GM18873 (cell line): ENCODE results near the gene VDAC2.
A peak's percentile ranks its signal among the peaks of the same experiment; 100 is the strongest.
"Not testable (repeated sequence)": the region's sequence is repeated elsewhere in the genome, so short reads cannot be mapped to it uniquely, and the experiment has no call there.

Experiments used
- ATAC-seq: cut with Tn5 transposase; IDR thresholded peaks from one replicate; pipeline ENCODE4 v1.9.1; 2021; ENCODE audit warnings: mild to moderate bottlenecking, moderate library complexity, moderate number of reproducible peaks; ENCODE audit not compliant: unreplicated experiment, low FRiP score

The VDAC2 gene

DNA sequence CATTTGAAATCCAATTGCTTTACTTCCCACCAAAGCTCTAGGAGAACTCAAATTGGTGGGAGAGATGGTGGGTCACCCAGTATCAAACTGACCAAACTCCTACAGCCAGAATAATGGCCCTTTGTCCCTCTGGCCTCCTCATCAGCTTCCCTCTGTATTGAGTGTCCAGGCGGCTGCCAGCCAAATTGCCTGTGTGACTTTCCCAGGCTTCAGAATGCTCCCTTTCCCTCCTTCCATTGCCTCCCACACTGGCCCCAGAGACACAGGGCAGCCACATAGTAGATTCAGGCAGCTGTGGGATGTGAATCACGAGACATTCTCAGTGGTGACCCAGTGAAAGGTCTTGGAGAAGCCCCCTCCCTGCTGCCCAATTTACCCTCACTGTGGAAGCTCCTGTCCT lies 12.7 kb upstream of the VDAC2 start:
- ATAC-seq = no peak

DNA sequence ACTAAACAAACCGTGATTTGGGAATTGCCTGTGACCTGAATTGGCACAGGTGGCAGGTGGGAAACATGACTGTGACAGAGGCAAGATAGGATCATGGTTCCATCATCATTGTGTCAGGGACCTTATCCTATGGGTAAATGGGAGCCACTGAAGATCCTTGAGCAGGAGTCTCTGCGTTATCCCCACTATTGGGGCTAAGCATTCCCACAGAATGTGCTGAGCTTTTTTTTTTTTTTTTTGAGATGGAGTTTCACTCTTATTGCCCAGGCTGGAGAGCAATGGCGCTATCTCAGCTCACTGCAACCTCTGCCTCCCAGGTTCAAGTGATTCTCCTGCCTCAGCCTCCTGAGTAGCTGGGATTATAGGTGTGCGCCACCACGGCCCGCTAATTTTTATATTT lies 10.6 kb upstream of the VDAC2 start:
- ATAC-seq = not testable (repeated sequence)

DNA sequence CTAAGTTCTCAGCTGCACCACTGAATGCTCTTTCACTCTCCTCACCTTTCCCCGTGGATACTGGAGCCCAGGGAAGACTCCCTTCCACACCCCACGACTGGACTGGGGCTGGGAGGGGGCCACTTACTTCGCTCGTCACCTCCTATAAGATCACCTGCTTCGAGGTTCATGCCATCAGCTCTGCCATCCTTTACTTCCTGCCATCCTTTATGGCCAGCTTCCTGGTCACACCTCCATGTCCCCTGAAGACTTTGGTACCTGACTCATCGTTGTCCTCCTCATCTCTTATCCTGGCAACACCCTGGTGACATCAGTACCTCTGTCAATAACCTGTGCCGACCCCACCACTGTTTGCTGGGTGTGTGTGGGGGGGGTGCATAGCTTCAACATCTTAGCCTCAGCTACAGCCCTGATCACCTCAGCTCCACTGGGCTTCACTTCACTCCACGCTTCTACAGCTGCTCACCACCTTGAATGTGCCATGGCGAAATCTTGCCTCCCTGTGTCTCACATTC lies 8.7 kb upstream of the VDAC2 start:
- ATAC-seq = no peak

DNA sequence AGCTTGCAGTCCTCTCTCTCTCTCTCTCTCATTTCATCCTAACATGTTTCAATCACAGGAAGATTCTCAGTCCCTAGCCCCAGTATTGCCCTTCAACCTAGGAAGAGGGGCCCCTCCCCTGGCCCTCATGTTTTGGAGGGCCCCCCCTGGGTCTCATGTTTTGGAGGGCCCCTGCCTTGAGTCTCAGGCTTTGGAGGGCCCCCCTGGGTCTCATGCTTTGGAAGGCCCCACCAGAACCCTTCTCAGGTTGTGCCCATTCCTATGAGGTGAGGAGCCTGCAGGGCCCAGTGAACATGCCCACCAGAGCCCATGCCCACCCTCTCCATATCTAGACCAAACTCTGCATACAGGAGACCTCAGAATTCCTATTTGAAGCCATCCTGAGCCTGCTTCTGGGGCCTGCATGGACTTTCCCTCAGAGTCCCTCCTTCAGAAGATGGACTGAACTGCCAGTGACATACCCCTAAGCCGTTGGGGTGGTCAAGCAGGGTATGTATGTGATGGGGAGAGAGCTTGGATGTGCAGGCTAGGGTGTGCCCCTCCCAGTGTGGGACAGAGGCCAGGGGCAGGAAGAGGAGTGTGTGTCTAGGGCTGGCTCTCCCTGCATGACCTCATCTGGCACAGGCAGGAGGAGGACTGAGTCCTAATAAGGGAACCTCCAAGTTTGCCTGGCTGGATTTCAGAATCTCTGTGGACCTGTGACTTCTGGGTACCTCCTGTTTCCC lies 8.1 kb upstream of the VDAC2 start:
- ATAC-seq = no peak

DNA sequence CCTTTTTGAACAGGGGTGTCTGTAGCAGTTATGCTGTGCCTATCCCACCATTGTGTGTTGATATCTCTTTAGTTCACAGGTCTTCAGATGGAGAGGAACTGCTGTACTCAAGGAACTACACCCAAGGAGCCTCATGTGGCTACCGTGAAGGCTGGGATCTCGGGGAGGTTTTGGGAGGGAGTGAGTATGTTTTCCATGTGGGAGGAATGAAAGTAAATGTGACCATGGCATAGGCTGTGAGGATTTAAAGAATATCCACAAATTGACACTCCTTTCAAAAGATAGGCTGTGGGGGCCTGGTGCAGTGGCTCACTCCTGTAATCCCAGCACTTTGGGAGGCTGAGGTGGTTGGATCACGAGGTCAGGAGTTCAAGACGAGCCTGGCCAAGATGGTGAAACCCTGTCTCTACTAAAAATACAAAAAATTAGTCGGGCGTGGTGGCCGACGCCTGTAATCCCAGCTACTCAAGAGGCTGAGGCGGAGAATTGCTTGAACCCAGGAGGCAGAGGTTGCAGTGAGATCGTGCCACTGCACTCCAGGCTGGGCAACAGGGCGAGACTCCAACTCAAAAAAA lies 7.5 kb upstream of the VDAC2 start:
- not testable (repeated sequence) for ATAC-seq

DNA sequence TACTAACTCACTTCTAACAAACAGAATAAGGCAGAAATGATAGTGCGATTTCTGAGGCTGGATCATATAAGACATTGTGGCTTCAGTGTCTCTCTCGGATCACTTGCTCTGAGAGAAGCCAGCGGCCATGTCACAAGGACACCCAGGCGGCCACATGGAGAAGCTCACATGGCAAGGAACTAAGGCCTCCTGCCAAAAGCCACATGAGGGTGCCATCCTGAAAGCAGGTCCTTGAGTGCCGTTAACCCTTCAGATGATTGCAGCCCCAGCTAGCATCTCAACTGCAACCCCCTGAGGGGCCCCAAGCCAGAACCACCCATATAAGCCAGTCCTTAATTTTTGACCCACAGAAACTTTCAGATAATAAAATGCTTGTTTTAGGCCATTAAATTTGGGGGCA lies 6.9 kb upstream of the VDAC2 start:
- ATAC-seq = no peak

DNA sequence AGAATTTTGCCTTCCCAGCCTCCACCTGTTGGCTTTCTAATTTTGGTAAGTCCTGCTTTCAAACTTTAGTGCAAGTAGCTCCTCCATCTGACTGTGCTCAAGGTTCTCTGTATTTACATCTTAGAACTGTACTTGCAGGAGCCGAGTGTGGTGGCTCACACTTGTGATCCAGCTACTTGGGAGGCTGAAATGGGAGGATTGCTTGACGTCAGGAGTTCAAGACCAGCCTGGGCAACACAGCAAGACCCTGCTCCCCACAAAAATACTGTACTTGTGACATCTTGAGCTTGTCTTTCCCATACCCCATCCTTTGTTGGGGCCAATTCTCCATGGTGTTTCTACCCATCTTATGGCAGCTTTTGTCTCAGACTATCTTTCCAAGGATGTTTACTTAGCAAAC lies 4.7 kb upstream of the VDAC2 start:
- ATAC-seq = no peak

DNA sequence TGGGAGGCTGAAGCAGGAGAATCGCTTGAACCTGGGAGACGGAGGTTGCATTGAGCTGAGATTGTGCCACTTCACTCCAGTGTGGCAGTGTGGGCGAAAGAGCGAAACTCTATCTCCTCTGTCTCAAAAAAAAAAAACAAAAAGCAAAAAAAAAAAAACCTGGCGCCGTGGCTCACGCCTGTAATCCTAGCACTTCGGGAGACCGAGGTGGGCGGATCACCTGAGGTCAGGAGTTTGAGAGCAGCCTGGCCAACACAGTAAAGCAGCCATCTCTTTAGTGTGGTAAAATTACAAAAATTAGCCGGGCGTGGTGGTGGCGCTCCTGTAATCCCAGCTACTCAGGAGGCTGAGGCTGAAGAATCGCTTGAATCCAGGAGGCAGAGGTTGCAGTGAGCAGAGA lies 4.0 kb upstream of the VDAC2 start:
- ATAC-seq = not testable (repeated sequence)

DNA sequence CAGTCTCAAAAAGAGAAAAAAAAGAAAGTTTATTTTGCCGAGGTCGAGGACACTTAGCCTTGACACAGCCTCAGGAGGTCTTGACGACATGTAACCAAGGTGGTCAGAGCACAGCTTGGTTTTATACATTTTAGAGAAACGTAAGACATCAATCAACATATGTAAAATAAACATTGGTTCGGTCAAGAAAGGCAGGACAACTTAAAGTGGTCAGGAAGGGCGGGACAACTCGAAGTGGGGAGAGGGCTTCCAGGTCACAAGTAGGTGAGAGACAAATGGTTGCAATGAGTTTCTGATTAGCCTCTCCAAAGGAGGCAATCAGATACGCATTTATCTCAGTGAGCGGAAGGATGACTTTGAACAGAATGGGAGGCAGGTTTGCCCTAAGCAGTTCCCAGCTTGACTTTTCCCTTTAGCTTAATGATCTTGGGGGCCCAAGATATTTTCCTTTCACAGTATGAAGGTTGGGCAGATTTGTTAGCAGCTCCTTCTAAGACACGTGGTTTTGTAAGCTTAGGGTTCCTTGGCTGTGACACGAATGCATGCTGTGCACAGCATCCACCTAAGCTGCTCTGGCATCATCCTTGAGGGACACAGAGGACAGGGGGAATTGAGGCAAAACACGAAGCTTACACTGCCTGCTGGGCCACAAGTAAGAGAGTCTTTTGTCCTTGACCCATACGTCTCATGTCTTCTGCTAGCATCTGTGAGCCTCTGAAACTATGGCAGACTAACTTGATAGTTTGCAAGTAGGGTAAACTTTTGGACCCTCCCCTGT lies 3.3 kb upstream of the VDAC2 start:
- no peak for ATAC-seq

DNA sequence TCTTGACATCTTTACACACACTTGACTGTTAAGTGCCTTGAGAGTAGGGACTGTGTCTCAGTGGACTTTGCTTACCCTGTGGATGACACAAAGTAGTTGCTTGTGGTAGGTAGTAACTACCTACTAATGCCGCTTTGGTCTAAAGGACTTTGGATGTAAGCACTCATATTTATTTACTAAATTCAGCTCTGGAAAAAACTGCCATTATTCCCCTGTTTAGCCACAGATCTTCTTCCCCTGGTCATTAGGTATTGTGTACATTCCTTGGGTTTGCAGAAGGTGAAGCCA lies 2.8 kb upstream of the VDAC2 start:
- ATAC-seq = no peak

DNA sequence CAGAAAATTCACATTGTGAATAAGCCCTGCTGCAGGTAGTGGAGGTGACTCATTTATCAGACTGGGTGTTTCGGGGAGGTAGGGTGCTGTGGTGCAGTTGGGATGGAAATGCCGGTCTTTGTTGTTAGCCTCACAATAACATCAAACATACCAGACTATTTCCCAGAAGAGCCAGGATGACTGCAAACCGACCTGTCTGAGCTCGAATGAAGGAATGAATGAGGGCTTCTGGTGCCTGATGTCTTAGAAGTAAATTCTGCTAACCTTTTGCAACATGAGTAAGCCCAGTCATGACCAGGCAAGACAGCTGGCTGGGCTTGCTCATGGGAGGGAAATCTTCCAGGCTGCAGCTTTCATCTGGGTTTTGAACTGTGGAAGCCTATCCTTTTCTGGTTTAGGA lies 2.4 kb upstream of the VDAC2 start:
- no peak for ATAC-seq

DNA sequence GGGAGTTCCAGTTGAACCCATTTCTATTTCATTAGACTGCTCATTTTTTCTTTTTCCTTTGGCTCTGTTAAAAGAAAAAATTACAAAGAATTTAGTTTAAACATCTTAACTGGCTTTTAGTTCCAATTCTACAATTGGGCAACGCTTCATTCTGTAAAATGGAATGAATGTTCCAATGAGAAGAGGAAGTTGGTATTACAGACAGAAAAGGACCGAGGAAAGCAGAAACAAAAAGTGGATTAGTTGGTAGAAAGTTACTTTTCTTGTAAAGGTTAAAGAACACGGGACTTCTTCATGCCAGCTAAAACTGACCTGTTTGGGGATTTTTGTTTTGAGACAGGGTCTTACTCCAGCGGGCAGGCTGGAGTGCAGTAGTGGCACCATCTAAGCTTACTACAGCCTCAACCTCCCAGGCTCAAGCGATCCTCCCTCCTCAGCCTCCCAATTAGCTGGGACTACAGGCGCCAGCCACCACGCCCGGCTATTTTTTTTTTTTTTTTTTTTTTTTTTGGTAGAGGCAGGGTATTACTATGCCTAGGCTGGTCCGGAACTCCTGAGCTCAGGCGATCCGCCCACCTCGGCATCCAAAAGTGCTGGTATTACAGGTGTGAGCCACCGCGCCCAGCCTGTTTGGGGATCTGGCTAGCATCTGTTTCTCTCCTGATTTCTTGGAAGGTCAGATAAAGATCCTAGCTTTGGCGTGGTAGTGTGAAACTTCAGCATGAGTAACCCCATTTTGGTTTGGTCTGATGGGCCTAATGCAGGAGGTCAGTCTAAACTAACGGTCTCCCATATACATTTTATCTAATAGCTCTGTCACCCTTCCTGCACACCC lies 1.3 kb upstream of the VDAC2 start:
- peak; percentile 2 for ATAC-seq

DNA sequence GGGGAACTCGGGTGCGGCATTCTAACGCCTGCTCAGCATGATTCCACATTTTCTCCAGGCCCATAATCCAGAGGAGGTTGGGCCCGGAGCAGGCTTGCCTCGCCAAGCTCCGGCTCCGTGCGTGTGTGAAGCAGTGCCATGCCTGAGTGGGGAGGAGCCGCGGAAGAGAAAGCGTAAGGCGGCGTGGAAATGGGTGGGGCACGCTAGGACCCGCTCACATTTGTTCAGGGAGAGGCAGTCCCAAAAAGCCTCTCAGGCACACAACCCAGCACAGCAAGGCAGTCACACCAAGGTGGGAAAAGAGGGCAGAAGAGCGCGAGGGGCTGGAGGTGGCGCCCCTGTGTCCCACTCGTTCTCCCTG lies 695 bp upstream of the VDAC2 start:
- peak; percentile 32 for ATAC-seq

DNA sequence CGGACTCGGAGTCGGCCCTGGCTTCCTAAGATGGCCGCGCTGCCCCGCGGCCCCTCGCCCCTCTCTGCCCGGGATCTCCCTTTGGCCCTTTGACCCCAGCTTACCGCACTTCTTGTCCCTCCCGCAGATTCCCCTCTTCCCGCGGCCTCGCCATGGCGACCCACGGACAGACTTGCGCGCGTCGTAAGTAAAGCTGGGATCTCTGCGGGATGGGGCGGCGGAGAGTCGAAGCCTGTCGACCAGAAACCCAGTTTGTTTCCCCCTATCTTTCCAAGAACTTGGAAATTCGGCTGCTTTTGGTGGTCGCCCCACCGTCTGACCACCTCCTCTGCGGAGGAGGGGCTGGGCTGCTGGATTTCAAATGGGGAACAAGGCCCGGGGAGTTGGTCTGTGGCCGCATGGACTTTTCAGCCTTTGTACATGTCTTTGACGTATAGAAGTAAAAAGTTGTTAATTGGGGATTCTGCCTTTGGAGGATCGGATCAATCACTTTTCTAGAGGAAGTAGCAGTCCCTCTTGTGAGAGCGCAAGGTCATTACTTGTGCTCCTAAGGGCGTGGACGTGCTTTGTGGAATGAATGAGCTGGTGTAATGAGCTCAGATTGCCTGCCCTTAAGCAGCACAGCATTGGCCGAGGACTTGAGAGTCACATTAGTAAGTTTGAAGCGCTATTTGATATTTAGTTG lies 553 bp downstream of the VDAC2 start:
- peak; percentile 7 for ATAC-seq

DNA sequence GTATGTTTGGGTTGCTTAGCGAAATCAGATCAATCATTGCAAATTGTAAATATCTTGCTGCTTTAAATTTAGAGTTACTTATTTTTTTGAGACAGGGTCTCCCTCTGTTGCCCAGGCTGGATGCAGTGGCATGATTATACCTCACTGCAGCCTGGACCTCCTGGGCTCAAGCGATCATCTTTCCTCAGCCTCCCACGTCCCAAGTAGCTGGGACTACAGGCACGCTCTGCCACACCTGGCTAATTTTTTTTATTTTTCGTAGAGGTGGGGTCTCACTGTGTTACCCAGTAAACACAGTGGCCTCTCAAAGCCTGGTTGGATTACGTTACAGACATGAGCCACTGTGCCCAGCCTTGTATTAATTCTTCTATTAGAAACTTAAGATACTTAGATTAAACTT lies 1.7 kb downstream of the VDAC2 start:
- ATAC-seq = no peak

DNA sequence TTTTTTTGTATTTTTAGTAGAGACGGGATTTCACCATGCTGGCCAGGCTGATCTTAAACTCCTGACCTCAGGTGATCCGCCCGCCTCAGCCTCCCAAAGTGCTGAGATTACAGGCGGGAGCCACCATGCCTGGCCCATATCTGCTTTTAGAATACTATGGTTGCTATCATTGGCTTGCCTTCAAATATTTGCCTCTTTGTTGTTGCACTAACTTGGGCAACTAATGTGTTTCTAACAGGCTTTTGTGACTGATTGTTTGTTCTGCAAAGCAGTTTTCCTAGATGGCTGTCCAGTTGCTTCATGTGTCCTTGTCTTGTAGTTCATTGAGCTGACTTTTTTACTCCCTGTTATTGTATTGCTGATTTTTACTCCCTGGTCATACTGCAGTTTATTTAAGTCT lies 9.7 kb downstream of the VDAC2 start:
- no peak for ATAC-seq

DNA sequence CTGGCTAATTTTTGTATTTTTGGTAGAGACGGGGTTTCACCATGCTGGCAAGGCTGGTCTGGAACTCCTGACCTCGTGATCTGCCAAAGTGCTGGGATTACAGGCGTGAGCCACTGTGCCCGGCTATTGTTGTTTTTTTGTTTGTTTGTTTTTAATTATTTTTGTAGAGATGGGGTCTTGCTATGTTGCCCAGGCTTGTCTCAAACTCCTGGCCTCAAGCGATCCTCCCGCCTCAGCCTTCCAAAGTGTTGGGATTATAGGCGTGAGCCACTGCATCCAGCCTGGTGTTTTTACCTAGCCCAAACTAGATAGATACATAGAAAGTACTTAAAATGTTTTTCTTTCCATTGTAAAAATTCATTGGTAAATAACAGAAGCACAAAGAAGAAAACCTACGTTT lies 10.9 kb downstream of the VDAC2 start:
- ATAC-seq = not testable (repeated sequence)

DNA sequence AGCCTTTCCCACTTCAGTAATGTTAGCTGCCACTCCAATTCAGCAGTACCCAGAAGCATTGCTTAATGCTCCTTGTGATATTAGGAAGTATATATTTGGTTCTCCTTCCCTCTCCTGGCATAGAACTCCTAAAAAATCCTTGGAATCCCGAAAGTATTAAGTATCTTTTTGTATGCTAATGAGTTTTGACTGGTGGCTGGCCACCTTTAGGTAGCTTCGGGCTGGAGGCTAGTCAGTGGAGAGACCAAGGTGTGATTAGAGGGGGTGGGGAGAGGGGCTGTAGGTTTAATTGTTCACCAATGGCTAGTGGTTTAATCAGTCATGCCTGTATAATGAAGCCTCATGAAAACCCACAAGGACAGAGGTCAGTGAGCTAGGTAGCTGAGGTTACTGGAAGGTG lies 12.9 kb downstream of the VDAC2 start:
- no peak for ATAC-seq

DNA sequence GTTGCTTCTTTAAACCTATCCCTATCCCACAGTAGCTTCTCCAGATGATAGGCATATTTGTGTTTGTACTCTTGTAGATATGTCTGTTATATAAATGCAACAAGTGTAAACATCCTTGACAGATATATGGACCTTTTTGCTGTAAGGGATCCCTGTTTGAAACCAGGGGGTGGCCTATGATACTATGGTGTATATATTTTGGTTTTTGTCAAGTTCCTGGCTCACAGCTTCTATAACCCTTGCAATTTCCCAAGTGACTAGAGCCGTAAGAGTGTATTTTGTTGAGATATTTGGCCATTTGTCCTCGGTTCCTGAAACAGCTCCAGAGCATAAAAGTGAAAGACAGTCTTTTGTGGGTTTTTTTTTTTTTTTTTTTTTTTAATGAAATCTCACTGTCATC lies 15.5 kb downstream of the VDAC2 start:
- ATAC-seq = no peak

DNA sequence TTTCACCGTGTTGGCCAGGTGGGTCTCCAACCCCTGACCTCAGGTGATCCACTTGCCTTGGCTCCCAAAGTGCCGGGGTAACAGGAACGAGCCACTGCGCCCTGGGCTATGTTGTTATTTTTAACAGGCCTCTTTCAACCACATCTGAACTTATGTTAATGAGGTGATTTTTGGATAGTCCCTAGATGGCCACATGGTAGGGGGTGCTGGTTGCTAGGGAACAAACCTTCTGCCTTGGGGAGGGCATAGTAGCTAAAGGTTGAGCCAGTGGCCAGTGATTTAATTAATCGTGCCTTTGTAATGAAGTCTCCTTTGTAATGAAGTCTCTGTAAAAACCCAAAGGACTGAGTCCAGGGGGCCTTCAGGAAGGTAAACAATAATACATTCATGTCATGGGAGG lies 16.1 kb downstream of the VDAC2 start:
- no peak for ATAC-seq
